ENCODE results near the gene SLC22A23.

GRCh38 chr6:3283641-3284435 is 173.0 kb downstream of the SLC22A23 start:
- no peak for TF ChIP-seq CTCF (conservative IDR thresholded peaks at IDR 0.05 in 1 of 2, IDR thresholded peaks at IDR 0.05 in 1 of 2; ENCODE audit: extremely low read depth in 1 of 2, insufficient read depth in 1 of 2, low read depth in 1 of 2, low read length in 2 of 2)
- no peak for TF ChIP-seq EZH2 (IDR thresholded peaks at IDR 0.05; ENCODE audit: borderline replicate concordance, low read length)

All from mammary epithelial cell (primary cell).